Type B pancreatic cell (in vitro differentiated cells): Measurements from ENCODE around the gene TTC38. TPM values are rescaled to one million over a fixed set of nuclear protein-coding genes. Genes with fewer than 3 reads are reported as not detected.

ENCODE experiments used
- DNase-seq: peaks from one replicate; pipeline ENCODE4 v3.0.0; 2021; ENCODE audit warnings: mixed read lengths; ENCODE audit not compliant: unreplicated experiment; ENCODE audit errors: extremely low spot score
- H3K27ac Mint-ChIP-seq: 2 replicates; pipeline ENCODE4 v1.8.0; 2021; ENCODE audit warnings: mild to moderate bottlenecking, mixed read lengths
- H3K27me3 Mint-ChIP-seq: 2 replicates; pipeline ENCODE4 v1.8.0; 2021; ENCODE audit warnings: mixed read lengths
- H3K36me3 Mint-ChIP-seq: 2 replicates; pipeline ENCODE4 v1.8.0; 2021; ENCODE audit warnings: mixed read lengths
- H3K4me1 Mint-ChIP-seq: one replicate; pipeline ENCODE4 v1.8.0; 2021; ENCODE audit warnings: mixed read lengths; ENCODE audit not compliant: unreplicated experiment
- H3K4me3 Mint-ChIP-seq: 2 replicates; pipeline ENCODE4 v1.8.0; 2021; ENCODE audit warnings: mild to moderate bottlenecking, mixed read lengths
- H3K9me3 Mint-ChIP-seq: 2 replicates; pipeline ENCODE4 v1.8.0; 2021; ENCODE audit warnings: mixed read lengths
- total RNA-seq: library from RNA; stranded (reverse); gene quantifications from 2 replicates; pipeline ENCODE4 v1.2.1, GENCODE V29; 2021; ENCODE audit warnings: low replicate concordance
- TF ChIP-seq, protein P1 (sequence below): fragments of 200-600 bp; sonication (generic); conservative IDR thresholded peaks from 2 replicates; pipeline ENCODE4 v1.5.0; 2021; ENCODE audit warnings: antibody characterized with exemption, mild to moderate bottlenecking

The TTC38 gene
- total RNA-seq, 1 donor from 2014 or later: 36.9 TPM

DNA sequence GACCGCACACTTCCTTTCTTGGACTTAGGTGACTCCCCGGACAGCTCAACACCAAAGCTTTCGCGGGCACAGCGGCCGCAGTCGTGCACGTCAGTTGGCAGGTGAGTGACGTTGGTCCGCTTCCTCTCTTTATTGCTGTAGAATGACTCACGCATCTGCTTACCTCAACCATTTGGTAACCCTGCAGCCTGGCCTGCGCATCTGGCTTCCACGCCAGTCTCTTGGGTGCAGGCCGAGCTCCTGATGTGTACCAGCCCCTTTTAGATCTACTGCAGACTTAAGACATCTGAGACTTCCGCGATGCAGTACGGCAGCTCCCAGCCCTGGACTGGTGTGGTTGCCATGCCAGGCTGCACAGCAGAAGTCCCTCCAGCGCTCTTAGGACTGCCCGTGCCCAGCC lies 55.4 kb downstream of the TTC38 start:
- Mint-ChIP-seq H3K9me3 (no peaks in the 10 kb centered on the region), H3K27ac (no peak overlapping the region), H3K4me1 (no peaks in the 10 kb centered on the region), H3K36me3 (peaks cover 3% of the 10 kb centered on the region), H3K27me3 (no peaks in the 10 kb centered on the region), H3K4me3 (no peak overlapping the region)
- DNase-seq: no peak
- TF ChIP-seq, protein P1, sequence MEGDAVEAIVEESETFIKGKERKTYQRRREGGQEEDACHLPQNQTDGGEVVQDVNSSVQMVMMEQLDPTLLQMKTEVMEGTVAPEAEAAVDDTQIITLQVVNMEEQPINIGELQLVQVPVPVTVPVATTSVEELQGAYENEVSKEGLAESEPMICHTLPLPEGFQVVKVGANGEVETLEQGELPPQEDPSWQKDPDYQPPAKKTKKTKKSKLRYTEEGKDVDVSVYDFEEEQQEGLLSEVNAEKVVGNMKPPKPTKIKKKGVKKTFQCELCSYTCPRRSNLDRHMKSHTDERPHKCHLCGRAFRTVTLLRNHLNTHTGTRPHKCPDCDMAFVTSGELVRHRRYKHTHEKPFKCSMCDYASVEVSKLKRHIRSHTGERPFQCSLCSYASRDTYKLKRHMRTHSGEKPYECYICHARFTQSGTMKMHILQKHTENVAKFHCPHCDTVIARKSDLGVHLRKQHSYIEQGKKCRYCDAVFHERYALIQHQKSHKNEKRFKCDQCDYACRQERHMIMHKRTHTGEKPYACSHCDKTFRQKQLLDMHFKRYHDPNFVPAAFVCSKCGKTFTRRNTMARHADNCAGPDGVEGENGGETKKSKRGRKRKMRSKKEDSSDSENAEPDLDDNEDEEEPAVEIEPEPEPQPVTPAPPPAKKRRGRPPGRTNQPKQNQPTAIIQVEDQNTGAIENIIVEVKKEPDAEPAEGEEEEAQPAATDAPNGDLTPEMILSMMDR: no peak

DNA sequence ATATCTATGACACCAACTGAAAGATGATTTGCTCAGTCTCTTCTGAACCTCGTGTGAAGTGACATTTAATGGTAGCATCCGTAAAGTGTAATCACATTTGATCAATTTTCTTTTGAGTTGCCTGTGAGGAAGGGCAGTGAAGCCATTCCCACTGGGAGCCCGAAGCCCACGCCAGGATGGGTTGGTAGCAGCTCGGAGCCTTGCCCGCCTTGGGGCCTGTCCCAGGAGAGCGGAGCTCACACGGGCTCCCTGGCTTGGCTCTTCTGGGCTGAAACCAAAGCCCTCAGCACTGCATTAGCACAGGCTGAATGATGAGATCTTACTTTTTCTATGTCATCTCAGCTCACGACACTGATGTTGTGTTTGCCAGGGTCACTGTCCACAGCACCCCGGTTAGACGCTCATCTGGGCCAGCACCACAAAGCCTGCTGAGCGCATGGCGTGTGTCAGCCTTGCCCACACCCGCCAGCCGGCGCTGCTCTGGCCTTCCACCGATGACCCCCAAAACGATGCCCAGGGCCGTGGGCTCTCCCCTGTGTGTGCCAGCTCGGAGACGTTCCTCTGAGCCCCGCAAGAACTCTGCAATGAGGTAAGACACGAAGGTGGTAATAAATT lies 58.4 kb downstream of the TTC38 start:
- H3K36me3 Mint-ChIP-seq: peaks cover 3% of the 10 kb centered on the region
- H3K9me3 Mint-ChIP-seq: no peaks in the 10 kb centered on the region
- no peaks in the 10 kb centered on the region for H3K4me1 Mint-ChIP-seq
- H3K27ac Mint-ChIP-seq: no peak overlapping the region
- H3K27me3 Mint-ChIP-seq: no peaks in the 10 kb centered on the region
- no peak for DNase-seq
- TF ChIP-seq, protein P1: no peak
- no peak overlapping the region for H3K4me3 Mint-ChIP-seq

DNA sequence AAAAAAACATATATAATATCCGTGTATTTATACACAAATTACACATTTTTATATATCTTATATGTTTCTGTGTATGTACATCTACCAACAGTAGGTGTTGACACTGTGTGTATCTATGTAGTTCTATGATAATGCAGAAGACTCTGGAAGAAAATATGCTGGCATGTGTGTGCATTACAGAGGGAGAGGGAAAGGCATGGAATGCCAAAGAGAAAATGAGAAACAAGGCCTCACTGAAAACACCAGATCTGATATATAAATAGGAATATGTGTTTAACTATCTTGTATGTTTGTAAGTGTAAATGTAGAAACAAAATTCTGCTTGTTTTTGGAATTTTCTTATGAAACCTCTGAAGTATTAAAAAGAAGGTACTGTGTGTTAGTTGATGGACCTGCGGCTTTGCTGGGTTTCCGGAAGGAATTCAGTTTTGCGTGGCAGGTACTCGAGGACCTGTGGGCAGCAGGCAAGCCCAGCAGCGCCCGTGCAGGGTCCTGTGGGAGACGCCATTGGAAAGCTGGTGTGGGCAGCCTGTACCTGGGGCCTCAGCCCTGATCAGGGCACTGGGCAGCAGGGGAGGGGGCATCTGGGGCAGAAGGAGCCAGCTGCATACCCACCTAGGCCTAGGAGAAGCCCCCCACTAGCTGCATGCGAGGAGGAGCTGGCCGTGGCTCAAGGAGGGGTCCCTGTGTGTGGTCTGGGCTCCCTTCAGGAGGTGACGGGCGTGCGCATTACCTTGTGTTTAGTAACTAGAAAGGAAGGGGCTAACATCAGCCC lies 60.1 kb downstream of the TTC38 start:
- H3K9me3 Mint-ChIP-seq: no peaks in the 10 kb centered on the region
- no peak for DNase-seq
- TF ChIP-seq, protein P1: no peak
- no peak overlapping the region for H3K4me3 Mint-ChIP-seq
- H3K27me3 Mint-ChIP-seq: no peaks in the 10 kb centered on the region
- H3K36me3 Mint-ChIP-seq: peaks cover 3% of the 10 kb centered on the region
- no peaks in the 10 kb centered on the region for H3K4me1 Mint-ChIP-seq
- H3K27ac Mint-ChIP-seq: no peak overlapping the region

DNA sequence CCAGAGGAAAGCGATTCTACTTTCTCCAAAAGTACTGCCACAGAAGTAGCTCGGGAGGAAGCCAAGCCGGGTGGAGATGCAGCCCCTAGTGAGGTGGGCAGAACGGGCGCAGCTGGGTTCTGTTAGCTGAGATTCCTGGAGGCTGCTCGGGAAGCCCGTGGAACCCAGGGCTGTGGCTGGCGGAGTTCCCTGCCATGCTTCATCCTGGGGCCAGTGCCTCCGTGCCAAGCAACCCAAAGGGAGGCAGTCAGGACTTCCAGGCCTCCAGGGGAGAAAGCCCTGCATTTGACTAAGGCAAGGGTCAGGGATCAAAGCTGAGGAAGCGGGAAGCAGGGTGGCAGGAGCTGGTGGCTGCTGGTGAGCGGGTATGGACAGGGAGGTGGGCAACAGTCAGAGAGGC lies 61.0 kb downstream of the TTC38 start:
- Mint-ChIP-seq H3K36me3 (peaks cover 3% of the 10 kb centered on the region), H3K27ac (no peak overlapping the region), H3K4me3 (no peak overlapping the region), H3K9me3 (no peaks in the 10 kb centered on the region), H3K4me1 (no peaks in the 10 kb centered on the region), H3K27me3 (no peaks in the 10 kb centered on the region)
- DNase-seq: no peak
- TF ChIP-seq, protein P1: no peak

DNA sequence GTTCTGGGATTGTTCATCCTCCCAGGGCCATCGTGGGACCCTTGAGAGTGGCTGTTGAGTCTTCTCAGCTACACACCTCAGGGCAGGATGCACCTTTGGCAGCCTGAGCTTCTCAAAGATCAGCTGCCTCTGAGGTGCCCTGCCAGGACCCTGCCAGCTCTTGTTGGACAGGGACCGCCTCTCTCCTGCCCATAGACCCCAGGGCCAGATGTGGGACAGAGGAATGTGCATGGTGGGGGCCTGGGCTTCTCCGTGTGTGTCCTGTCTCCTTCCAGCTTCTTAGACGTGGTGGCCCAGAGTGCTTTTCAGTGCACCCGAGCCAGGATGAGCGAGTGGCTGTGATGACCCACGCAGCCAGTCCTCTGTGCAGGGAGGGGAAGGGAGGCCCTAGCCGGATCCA lies 61.8 kb downstream of the TTC38 start:
- Mint-ChIP-seq H3K36me3 (peaks cover 3% of the 10 kb centered on the region), H3K9me3 (no peaks in the 10 kb centered on the region), H3K4me1 (no peaks in the 10 kb centered on the region), H3K27ac (no peak overlapping the region), H3K27me3 (no peaks in the 10 kb centered on the region), H3K4me3 (no peak overlapping the region)
- DNase-seq: no peak
- TF ChIP-seq, protein P1: no peak
